GM10266 (cell line): ENCODE measurements around the gene KCNK10.

ENCODE experiments used
- DNase-seq: peaks from one replicate; pipeline ENCODE4 v3.0.0; 2012; ENCODE audit errors: extremely low spot score
- TF ChIP-seq, protein P1 (sequence below): IDR thresholded peaks from 2 replicates; pipeline ENCODE4 v1.5.1; 2012; ENCODE audit warnings: mild to moderate bottlenecking, low read depth; ENCODE audit not compliant: control insufficient read depth, insufficient read depth; ENCODE audit errors: missing control alignments

Gene KCNK10

DNA sequence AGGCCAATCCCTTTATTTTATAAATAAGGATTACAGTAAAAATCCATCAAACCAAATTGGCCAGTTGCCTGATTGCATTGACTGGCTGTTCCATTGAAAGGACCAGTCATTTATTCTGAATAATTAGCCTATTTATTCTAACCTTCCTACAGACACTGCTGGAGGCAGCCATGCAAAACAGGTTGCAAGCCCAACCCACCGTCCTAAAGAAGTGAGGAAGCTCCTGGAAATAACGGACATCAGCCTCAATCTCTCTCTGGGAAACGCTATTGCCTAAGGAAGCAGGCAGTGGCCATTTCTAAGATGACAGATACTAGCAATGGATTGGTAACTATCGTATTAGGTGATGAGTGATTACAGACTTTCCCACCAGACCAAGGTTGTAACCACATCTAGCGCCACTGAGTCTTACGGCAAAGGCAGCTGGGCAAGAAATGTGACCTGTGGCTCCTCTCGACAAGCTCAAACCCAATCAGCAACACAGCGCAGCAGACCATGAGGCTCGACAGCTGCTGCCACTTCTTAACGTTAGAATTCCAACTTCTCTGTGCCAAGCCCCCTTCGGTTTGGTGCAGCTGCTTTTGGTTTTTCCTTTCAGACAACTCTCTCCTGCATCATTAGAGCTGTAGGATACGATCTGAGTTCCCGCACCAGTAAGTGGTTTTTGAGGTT is 134.2 kb downstream of the KCNK10 start:
- no peak for DNase-seq
- TF ChIP-seq, protein P1, sequence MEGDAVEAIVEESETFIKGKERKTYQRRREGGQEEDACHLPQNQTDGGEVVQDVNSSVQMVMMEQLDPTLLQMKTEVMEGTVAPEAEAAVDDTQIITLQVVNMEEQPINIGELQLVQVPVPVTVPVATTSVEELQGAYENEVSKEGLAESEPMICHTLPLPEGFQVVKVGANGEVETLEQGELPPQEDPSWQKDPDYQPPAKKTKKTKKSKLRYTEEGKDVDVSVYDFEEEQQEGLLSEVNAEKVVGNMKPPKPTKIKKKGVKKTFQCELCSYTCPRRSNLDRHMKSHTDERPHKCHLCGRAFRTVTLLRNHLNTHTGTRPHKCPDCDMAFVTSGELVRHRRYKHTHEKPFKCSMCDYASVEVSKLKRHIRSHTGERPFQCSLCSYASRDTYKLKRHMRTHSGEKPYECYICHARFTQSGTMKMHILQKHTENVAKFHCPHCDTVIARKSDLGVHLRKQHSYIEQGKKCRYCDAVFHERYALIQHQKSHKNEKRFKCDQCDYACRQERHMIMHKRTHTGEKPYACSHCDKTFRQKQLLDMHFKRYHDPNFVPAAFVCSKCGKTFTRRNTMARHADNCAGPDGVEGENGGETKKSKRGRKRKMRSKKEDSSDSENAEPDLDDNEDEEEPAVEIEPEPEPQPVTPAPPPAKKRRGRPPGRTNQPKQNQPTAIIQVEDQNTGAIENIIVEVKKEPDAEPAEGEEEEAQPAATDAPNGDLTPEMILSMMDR = peak; percentile 17

DNA sequence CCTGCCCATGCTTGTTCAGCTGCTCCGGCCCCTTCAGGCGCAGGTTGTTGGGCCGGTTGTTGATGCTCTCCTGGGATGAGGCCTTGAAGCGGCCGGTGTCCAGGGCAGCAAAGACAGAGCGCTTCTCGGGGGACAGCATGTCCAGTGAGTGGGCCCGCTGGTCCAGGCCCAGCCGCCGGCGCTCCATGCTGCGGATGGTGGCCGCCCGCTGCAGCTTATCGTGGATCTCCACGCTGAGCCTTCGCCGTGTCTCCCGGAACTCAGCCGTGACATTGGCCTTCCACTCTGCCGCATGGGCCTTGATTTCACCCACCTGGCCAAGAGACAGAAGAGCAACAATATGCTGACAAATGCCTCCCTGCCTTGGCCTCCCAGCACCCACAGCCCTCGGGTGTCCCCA is 137.2 kb downstream of the KCNK10 start:
- DNase-seq = no peak
- TF ChIP-seq, protein P1 = no peak

DNA sequence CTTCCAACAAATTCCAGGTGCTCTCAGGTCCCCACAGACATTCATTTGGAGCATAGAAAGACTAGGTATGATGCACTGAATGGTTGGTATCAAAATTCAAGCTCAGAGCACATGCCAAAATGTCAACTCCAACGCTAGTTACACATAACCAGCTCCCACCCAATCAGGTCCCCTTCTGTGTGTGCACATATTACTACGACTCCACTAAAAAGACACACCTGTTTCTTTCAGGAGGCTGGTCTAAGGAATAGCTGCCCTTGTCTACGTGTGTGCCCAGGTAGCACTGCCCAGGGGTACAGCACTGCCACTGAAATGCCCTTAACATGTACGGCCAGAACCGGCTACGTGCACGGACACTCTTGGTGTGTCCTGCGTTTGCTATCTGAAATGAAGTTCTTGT is 138.1 kb downstream of the KCNK10 start:
- DNase-seq = no peak
- TF ChIP-seq, protein P1 = no peak

DNA sequence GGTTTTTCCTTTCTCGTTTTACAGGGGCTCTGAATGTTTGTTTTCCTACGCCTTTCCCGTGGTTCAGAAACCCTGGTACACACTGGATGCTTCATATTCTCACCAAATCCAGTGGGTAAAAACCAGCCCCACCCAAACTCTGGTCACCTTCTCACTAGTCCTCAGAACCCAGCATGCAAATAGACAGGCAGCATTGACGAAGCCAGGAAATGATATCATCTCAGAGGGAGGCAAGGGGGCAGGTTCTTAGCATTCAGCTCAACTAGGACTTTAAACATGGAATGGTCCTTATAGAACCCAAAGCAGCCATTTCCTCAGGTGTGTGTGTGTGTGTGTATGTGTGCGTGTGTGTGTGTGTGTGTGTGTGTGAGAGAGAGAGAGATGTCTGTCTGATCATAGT is 142.0 kb downstream of the KCNK10 start:
- DNase-seq = peak; percentile 43
- TF ChIP-seq, protein P1 = no peak

DNA sequence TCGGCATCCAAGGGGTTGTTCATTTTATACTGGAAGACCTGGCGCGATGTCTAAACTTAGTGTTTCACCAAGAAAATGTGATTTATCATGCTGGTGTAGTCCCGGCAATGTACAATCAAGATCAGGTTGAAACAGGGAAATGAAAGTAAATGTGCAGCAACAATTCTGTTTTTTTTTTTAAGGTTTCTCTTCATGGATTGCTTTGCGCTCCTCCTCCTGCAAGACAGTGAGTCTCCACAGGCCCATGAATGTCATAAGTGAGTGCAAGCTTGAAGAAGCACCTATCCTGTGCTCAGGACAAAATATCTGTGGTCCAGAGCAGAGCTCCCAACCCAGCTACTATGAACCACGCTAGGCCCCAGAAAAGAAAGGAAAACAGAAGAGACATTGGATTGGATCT is 143.4 kb downstream of the KCNK10 start:
- TF ChIP-seq, protein P1 = no peak
- DNase-seq = no peak

DNA sequence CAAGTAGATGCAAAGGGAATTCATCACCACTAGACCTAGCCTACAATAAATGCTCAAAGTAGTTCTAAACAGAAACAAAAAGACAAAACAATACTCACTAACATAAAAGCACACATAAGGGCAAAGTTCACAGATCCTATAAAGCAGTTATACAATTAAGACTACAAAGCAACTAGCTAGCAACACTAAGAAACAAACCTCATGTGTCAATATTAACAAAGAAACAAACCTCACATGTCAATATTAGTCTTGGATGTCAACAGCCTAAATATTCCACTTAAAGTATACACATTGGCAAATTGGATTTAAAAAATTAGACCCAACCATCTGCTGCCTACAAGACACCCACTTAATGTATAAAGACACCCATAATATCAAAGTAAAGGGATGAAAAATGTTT is 152.7 kb downstream of the KCNK10 start:
- TF ChIP-seq, protein P1 = no peak
- no peak for DNase-seq

DNA sequence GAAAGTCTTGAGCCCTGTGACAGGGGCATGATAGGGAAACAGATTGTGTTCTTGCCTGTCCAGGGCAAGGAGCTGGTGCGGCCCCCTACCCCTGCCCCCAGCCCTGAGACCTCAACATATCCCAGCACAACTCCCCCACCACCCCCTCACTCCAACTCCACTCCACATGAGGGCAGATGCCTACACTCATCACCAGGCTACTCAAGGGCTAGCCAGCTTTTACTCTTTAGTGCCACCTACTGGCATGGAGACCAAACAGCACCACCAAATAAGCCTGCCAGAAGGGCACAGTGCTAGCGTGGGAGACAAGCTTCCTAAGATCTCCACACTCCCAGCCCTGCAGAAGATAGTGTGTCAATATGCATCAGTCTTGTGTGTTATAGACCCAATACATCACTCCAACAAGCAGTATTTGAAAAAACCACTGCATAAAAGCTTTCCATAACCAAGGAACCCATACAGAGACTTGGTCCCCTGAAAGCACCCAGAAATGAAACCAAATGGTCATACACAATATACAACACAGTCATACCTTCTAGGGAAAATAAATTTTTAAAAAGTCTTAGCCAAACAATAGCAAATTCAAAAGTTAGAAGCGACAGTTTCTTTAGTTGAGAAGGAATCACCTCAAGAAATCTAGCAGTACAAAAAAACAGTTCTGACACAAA is 154.4 kb downstream of the KCNK10 start:
- TF ChIP-seq, protein P1 = peak; percentile 87
- peak; percentile 67 for DNase-seq
